Mesendoderm (in vitro differentiated cells): ENCODE measurements around the gene DGKI.

ENCODE experiments used
- DNase-seq: peaks from one replicate; pipeline ENCODE4 v3.0.0; 2013
- H2AK5ac ChIP-seq: 2 replicates; pipeline ENCODE4 v1.6.1; 2013; ENCODE audit warnings: low read length, inconsistent platforms
- H2BK120ac ChIP-seq: 2 replicates; pipeline ENCODE4 v1.6.1; 2013; ENCODE audit warnings: low read depth, mild to moderate bottlenecking, low read length, moderate library complexity, mixed read lengths
- H2BK15ac ChIP-seq: replicated peaks from 2 replicates; pipeline ENCODE4 v1.6.1; 2013; ENCODE audit warnings: low read depth, mild to moderate bottlenecking, moderate library complexity
- H2BK5ac ChIP-seq: 2 replicates; pipeline ENCODE4 v1.6.1; 2013; ENCODE audit warnings: low read length, inconsistent platforms
- H3K18ac ChIP-seq: 2 replicates; pipeline ENCODE4 v1.6.1; 2013; ENCODE audit warnings: mild to moderate bottlenecking, low read length, mixed read lengths
- H3K23ac ChIP-seq: one replicate; pipeline ENCODE4 v1.6.1; 2013; ENCODE audit warnings: low read length
- H3K27ac ChIP-seq: 2 replicates; pipeline ENCODE4 v1.5.1; 2013; ENCODE audit warnings: low read depth, mild to moderate bottlenecking, inconsistent platforms, low read length, moderate library complexity
- H3K27me3 ChIP-seq: 2 replicates; pipeline ENCODE4 v1.6.1; 2013; ENCODE audit warnings: low read length, control low read depth, mild to moderate bottlenecking, inconsistent platforms; ENCODE audit not compliant: insufficient read depth, poor library complexity
- H3K36me3 ChIP-seq: 2 replicates; pipeline ENCODE4 v1.6.1; 2013; ENCODE audit warnings: low read length, inconsistent platforms; ENCODE audit not compliant: control insufficient read depth, insufficient read depth
- H3K4ac ChIP-seq: one replicate; pipeline ENCODE4 v1.6.1; 2013; ENCODE audit warnings: low read depth, mild to moderate bottlenecking, low read length, moderate library complexity
- H3K4me1 ChIP-seq: 2 replicates; pipeline ENCODE4 v1.6.1; 2013; ENCODE audit warnings: low read depth, low read length, inconsistent platforms; ENCODE audit not compliant: control insufficient read depth
- H3K4me2 ChIP-seq: 2 replicates; pipeline ENCODE4 v1.6.1; 2013; ENCODE audit warnings: low read length
- H3K4me3 ChIP-seq: 2 replicates; pipeline ENCODE4 v1.5.1; 2013; ENCODE audit warnings: mild to moderate bottlenecking, low read length
- H3K56ac ChIP-seq: one replicate; pipeline ENCODE4 v1.6.1; 2013; ENCODE audit warnings: low read length
- H3K79me1 ChIP-seq: 2 replicates; pipeline ENCODE4 v1.6.1; 2013; ENCODE audit warnings: low read length, inconsistent platforms
- H3K79me2 ChIP-seq: 2 replicates; pipeline ENCODE4 v1.6.1; 2013; ENCODE audit warnings: mild to moderate bottlenecking, low read length; ENCODE audit not compliant: control insufficient read depth, insufficient read depth
- H3K9ac ChIP-seq: 2 replicates; pipeline ENCODE4 v1.6.1; 2013; ENCODE audit warnings: low read length, inconsistent platforms
- H4K5ac ChIP-seq: one replicate; pipeline ENCODE4 v1.6.1; 2013; ENCODE audit warnings: low read length
- H4K8ac ChIP-seq: one replicate; pipeline ENCODE4 v1.6.1; 2013; ENCODE audit warnings: low read depth, mild to moderate bottlenecking, control low read depth, low read length, moderate library complexity
- WGBS: extraction: QIAGEN DNeasy Blood & Tissue Kit; methylation state at CpG from one replicate; pipeline ENCODE4 v1.1.7; 2013; ENCODE audit warnings: low lambda C conversion rate, missing lambda C conversion rate; ENCODE audit not compliant: insufficient coverage; ENCODE audit errors: extremely low coverage; 5-methylcytosine and 5-hydroxymethylcytosine counted together

Gene DGKI

DNA sequence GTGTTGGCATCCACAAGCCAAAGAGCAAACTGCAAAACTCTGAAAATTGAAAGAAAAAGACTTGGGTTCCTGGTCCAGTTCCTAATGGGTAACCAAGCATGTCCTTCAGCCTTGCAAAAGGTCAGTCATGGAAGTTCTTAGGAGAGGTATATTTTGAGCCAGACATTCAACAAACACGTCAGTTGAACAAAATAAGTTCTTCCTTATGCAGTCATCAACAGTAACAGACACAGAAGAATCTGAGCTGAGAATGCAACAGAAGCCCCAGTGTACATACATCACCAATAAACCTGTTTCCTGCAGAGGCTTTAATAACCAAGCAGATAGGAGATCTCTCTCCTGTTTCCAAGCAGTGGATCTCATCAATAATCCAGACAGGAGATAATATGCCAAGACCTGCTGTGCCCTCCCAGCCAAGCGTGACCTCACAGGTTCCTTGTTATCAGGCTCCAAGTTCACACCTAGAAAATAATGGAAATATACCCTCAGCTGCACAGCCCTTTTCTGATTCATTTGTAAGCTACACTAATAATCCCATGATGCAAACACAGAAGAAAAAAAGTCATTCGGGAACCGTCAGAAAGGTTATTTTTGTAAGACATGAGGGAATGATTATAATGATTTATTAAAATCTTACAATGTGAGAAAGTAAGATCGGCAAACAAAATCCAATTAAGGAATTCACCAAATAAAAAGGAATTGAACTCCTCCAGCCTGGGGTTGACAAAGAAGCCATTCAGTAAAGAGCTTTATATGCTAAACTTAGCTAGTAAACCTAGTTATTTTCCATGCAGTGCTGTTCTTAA lies 90.7 kb downstream of the DGKI start:
- WGBS = no CpG with 5 or more reads among the region's 5 CpGs
- H4K8ac ChIP-seq = no peak overlapping the region

DNA sequence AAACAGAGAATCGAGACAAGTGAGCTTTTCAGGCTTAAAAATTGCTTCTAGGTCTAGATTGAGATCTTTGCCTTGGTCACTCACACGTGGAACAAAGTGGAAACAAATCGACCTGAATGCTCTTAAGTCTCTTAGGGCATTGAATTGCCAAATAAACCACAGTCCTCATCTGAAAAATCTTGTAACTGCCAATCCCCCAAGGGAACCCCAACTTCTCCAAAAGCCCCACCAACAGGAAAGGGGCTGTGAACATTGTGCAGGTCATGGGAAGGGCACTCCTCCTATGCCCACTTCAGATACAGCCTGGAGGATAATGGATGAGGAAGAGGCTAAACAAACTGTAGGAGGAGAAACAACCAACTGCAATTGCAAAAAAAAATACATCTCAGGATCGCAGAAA lies 91.3 kb downstream of the DGKI start:
- WGBS = no CpG with 5 or more reads among the region's 4 CpGs
- Histone ChIP-seq H3K4me1 (peaks cover 16% of the 10 kb centered on the region), H3K4me2 (no peak overlapping the region), H3K4ac (no peak overlapping the region), H3K4me3 (no peak overlapping the region), H3K36me3 (no peaks in the 10 kb centered on the region), H3K9ac (no peak overlapping the region), H3K18ac (peak overlapping the region; percentile 89), H3K23ac (no peak overlapping the region), H4K5ac (no peak overlapping the region), H4K8ac (no peak overlapping the region), H3K79me2 (no peaks in the 10 kb centered on the region), H3K56ac (no peak overlapping the region), H2BK120ac (no peak overlapping the region), H3K27ac (no peak overlapping the region), H3K27me3 (no peaks in the 10 kb centered on the region), H2BK5ac (no peak overlapping the region), H2BK15ac (no peak overlapping the region), H3K79me1 (no peaks in the 10 kb centered on the region), H2AK5ac (no peak overlapping the region)
- DNase-seq = no peak

More for the DNA sequence above, 90.7 kb downstream of the DGKI start:
- H3K18ac ChIP-seq = no peak overlapping the region
- H3K27ac ChIP-seq = no peak overlapping the region
- no peak overlapping the region for H2AK5ac ChIP-seq
- H3K4ac ChIP-seq = no peak overlapping the region
- no peak overlapping the region for H3K4me2 ChIP-seq
- no peak overlapping the region for H3K23ac ChIP-seq
- no peaks in the 10 kb centered on the region for H3K27me3 ChIP-seq
- no peak overlapping the region for H2BK15ac ChIP-seq
- H3K9ac ChIP-seq = no peak overlapping the region
- H3K79me1 ChIP-seq = no peaks in the 10 kb centered on the region
- no peak overlapping the region for H3K56ac ChIP-seq
- H2BK5ac ChIP-seq = no peak overlapping the region
- H2BK120ac ChIP-seq = no peak overlapping the region
- peak; percentile 52 for DNase-seq
- H3K4me3 ChIP-seq = no peak overlapping the region
- no peaks in the 10 kb centered on the region for H3K79me2 ChIP-seq
- H3K4me1 ChIP-seq = peaks cover 16% of the 10 kb centered on the region
- H3K36me3 ChIP-seq = no peaks in the 10 kb centered on the region
- no peak overlapping the region for H4K5ac ChIP-seq

DNA sequence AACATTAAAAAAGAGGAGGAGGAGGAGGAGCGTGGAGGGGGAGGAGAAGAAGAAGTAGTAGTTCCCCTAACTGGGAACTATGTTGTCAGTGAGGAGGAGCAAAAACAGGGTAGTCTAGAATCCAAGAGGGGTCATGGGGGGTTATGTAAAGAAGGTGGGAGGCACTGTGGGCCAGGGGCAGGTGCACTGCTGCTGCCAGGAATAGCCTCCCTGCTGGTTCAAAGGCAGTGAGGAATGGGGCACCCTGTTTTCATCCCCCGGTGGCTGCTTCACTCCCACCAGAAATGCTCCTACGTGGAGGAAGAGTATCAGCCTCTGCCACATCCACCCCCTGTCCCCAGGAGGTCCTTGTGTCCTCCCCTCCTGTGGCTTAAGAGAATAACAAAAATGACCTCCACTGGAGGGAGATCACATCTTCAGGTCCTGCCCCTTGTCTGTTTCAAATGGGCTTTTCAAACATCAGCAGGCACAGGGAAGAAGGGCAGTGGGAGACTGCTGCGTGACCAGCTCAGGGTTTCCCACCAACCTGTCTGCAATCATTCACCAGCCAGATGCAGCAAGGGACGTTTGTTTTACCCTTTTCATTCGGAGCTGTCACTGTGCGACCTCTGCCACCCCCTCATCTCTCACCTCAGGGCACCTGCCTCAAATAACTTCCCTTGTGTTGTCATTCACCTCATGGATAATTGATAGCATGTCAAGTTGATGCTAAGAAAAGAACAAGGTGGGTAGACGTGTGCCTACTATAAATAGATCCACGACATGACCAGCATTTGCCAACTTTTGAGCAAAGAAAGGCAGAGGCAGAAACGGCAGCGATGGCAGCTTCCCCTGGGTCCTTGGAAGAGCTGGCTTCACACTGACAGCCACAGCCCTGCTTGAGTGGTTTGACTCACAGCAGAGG lies 92.6 kb downstream of the DGKI start:
- no peaks in the 10 kb centered on the region for H3K79me1 ChIP-seq
- H3K4me1 ChIP-seq = peaks cover 16% of the 10 kb centered on the region
- peak; percentile 21 for DNase-seq
- H2BK15ac ChIP-seq = no peak overlapping the region
- no peak overlapping the region for H4K8ac ChIP-seq
- peak overlapping the region; percentile 66 for H3K27ac ChIP-seq
- WGBS = no CpG with 5 or more reads among the region's 11 CpGs
- no peak overlapping the region for H3K23ac ChIP-seq
- H3K79me2 ChIP-seq = no peaks in the 10 kb centered on the region
- H3K9ac ChIP-seq = no peak overlapping the region
- no peak overlapping the region for H2BK120ac ChIP-seq
- H3K36me3 ChIP-seq = no peaks in the 10 kb centered on the region
- no peak overlapping the region for H3K4ac ChIP-seq
- H4K5ac ChIP-seq = no peak overlapping the region
- H2BK5ac ChIP-seq = peak overlapping the region; percentile 29
- H3K56ac ChIP-seq = peak overlapping the region; percentile 25
- no peak overlapping the region for H2AK5ac ChIP-seq
- H3K4me3 ChIP-seq = no peak overlapping the region
- H3K27me3 ChIP-seq = no peaks in the 10 kb centered on the region
- no peak overlapping the region for H3K18ac ChIP-seq
- H3K4me2 ChIP-seq = no peak overlapping the region

DNA sequence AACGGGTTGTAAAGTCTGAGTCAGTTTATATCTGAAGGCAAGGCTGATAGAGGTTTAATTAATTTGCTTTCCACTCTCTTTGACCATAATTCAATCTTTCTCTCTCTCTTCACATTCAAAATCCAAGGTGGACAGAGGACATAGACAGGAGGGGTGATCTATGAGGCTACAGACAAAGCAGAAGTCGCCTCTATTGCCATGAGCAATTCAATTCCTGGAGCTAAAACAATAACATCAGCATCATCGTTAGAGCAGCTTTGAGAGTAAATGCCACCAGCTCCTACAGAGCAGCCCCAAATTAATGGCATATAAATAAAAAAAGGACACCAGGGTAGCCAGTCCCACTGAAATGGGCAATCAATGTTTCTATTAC lies 93.2 kb downstream of the DGKI start:
- Histone ChIP-seq H3K9ac (no peak overlapping the region), H3K18ac (peak overlapping the region; percentile 69), H3K4ac (no peak overlapping the region), H3K4me1 (peaks cover 16% of the 10 kb centered on the region), H3K27ac (peak overlapping the region; percentile 66), H3K4me2 (no peak overlapping the region), H2BK15ac (no peak overlapping the region), H2AK5ac (no peak overlapping the region), H3K56ac (no peak overlapping the region), H3K79me1 (no peaks in the 10 kb centered on the region), H4K8ac (no peak overlapping the region), H3K36me3 (no peaks in the 10 kb centered on the region), H3K79me2 (no peaks in the 10 kb centered on the region), H4K5ac (no peak overlapping the region), H2BK5ac (no peak overlapping the region), H3K4me3 (no peak overlapping the region), H2BK120ac (no peak overlapping the region), H3K27me3 (no peaks in the 10 kb centered on the region), H3K23ac (no peak overlapping the region)
- no CpG with 5 or more reads among the region's 3 CpGs for WGBS
- DNase-seq = no peak

DNA sequence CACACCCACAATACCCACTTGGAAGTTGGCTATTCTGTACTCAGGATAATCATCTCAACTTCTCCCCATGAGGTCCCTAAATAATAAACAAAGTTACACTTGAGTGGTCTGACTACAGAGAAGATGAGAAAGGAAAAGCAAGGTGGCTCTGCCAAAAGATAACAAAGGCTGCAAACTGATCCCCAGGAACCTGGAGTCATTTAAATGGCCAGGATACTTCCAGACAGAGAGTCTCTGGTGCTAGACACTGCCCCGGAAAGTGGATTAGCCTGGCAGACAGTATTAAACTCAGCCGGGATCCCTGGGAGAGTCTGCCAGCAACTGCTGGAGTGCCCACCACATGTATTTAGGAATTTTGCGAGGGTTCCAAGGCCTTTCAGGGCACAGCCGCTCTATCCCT lies 93.7 kb downstream of the DGKI start:
- DNase-seq = peak; percentile 85
- Histone ChIP-seq H3K4me1 (peaks cover 16% of the 10 kb centered on the region), H4K5ac (no peak overlapping the region), H3K9ac (no peak overlapping the region), H2BK120ac (no peak overlapping the region), H3K18ac (peak overlapping the region; percentile 69), H3K4ac (no peak overlapping the region), H2BK5ac (no peak overlapping the region), H3K27me3 (no peaks in the 10 kb centered on the region), H3K79me2 (no peaks in the 10 kb centered on the region), H3K36me3 (no peaks in the 10 kb centered on the region), H3K23ac (no peak overlapping the region), H3K4me3 (no peak overlapping the region), H2AK5ac (no peak overlapping the region), H4K8ac (no peak overlapping the region), H3K4me2 (no peak overlapping the region), H3K56ac (no peak overlapping the region), H3K27ac (no peak overlapping the region), H3K79me1 (no peaks in the 10 kb centered on the region), H2BK15ac (no peak overlapping the region)
- WGBS = no CpG with 5 or more reads among the region's 4 CpGs
